Stimulated activated CD4-positive, alpha-beta T cell treated with anti-CD3 and anti-CD28 coated beads, TNF-alpha, amount 100 ng/mL, for 4 hours (primary cell): ENCODE results near the gene CS.

ENCODE experiments used
- DNase-seq, 3 experiments: peaks; one replicate each; pipeline ENCODE4 v3.0.0-alpha.2; 2020; ENCODE audit warnings: low read depth in 3 of 3

Gene CS

GRCh38 chr12:56247923-56248322 is 52.2 kb downstream of the CS start:
- DNase-seq = no peak

DNA sequence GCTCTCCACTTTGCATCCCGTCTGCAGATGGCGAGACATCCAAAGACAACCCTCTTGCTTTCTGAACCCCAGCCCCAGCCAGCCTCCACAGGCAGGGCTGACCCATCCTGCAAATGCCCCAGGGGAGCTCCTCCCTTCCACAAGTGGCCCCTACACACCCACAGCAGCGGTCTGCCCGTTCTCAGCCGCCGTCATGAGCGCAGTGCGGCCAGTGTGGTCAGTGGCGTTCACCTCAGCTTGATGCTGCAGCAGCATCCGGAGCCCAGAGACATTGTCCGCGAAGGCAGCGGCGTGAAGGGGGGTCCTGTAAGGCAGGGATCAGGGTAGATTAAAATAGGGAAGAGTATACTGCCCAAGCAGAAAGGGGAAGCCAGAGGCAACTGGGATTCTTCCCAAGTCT is 55.6 kb downstream of the CS start:
- no peak for DNase-seq

GRCh38 chr12:56243731-56244181 is 56.4 kb downstream of the CS start:
- no peak for DNase-seq

GRCh38 chr12:56242986-56243385 is 57.1 kb downstream of the CS start:
- DNase-seq = no peak

- no peak for DNase-seq
Measured at GRCh38 chr12:56241424-56242303, 58.5 kb downstream of the CS start.

GRCh38 chr12:56237552-56237951 is 62.6 kb downstream of the CS start:
- DNase-seq = no peak

- DNase-seq = no peak
Measured at GRCh38 chr12:56236985-56237384, 63.1 kb downstream of the CS start.

- no peak for DNase-seq
Measured at GRCh38 chr12:56236091-56236490, 64.0 kb downstream of the CS start.

- no peak for DNase-seq
Measured at GRCh38 chr12:56234746-56235436, 65.2 kb downstream of the CS start.

DNA sequence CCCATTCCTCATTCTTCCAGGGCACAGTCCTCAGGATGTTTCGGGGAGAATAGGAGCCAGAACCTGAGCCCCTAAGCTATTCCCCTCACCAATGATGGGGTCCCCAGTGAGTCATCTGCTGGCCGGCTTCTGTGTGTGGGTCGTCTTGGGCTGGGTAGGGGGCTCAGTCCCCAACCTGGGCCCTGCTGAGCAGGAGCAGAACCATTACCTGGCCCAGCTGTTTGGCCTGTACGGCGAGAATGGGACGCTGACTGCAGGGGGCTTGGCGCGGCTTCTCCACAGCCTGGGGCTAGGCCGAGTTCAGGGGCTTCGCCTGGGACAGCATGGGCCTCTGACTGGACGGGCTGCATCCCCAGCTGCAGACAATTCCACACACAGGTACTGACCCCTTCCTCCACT is 68.9 kb downstream of the CS start:
- DNase-seq = no peak

- no peak for DNase-seq
Measured at GRCh38 chr12:56230432-56231183, 69.5 kb downstream of the CS start.

DNA sequence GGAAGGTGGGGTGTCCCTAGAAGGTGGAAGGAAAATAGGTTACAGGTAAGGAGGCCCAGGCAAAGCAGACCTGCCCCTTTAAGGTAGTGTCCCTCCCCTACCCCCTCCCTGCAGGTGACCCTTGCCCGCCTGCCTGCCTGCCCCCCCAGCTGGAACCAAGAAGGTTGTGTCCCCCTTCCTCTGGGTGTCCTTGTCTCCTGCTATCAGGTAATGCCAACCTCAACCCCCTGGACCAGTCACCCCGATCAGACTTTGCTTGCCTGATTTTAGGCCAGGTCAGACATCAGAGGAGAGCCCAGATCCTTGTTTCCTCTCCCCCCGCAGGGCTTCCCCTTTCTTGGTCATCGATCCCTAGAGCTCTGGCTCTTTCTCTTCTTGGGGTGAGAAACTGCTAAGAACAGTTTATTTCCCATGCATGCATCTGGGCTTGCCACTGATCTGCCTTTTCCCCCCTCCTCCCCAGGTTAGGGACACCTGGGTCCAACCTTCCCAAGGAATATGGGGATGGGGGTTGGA is 70.2 kb downstream of the CS start, which contains the start of gene SLC39A5:
SLC39A5 (plus strand) TSS at position 136 of the 516 bp plus-strand sequence. CDS start 1,224 bp downstream, outside the sequence.
- no peak for DNase-seq

- DNase-seq = no peak
Measured at GRCh38 chr12:56229082-56229481, 71.0 kb downstream of the CS start.

- DNase-seq = no peak
Measured at GRCh38 chr12:56224954-56225353, 75.2 kb downstream of the CS start.

GRCh38 chr12:56224102-56224701 is 75.9 kb downstream of the CS start, which contains the start of gene NABP2:
NABP2 (plus strand) TSS chr12:56224342; CDS start chr12:56224857, 515 bp downstream.
- peak; percentile 79 to 92 (median 83) for DNase-seq

- DNase-seq = no peak
Measured at GRCh38 chr12:56223571-56224101, 76.5 kb downstream of the CS start.

GRCh38 chr12:56222531-56222895 is 77.6 kb downstream of the CS start:
- DNase-seq = no peak

DNA sequence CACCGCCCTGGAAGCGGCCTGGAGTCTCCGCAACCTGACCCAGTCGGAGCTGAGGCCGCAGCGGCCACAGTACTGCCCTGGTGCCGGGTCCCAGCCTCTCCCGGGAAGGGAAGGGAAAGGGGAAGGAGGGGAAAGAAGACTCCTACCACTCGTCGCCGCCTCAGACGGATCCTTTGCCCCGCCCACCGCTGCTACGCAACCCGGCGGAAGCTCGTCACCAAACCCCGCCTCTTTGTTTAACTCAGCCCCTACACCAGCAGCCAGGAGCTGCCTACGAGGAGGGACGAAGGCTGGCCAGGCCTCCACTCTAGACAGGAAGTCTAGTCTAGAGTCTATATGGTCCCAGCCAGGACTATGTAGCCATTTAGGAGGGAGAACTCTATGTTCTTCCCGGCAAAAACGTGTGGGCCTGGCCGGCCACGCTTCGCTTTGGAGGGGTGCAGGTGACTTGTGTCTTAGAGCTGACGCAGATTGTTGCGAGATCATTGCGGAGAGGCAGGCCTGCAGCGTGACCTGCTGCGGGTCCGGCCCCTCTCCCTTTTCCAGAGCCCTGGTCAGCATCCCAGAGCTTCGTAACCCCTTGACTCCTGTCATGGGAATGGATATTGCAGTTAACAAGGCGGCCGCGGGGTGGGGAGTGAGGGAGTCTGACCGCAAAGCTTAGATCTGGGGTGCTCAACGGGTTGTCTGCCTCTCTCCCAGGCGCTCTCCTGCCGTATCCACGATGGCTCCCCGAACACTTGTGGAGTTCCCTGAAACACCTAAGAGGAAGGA is 78.2 kb downstream of the CS start, which contains the start of gene RNF41:
RNF41 (minus strand) TSS at position 166 of the 774 bp plus-strand sequence. CDS start 7,875 bp downstream, outside the sequence.
- peak; percentile 85 to 87 (median 85) for DNase-seq
